KMS-11 (cell line): ENCODE data around the gene NCAM2.

Experiments used
- H2AFZ ChIP-seq: fragments of 200-600 bp; sonication (generic); 2 replicates; pipeline ENCODE4 v1.6.1; 2016; ENCODE audit warnings: antibody characterized with exemption, mixed run types, low read depth
- H3K27ac ChIP-seq: fragments of 200-600 bp; sonication (generic); 2 replicates; pipeline ENCODE4 v1.6.1; 2016; ENCODE audit warnings: mild to moderate bottlenecking, mixed run types
- H3K27me3 ChIP-seq: fragments of 200-600 bp; sonication (generic); 2 replicates; pipeline ENCODE4 v1.6.1; 2017; ENCODE audit warnings: mild to moderate bottlenecking, low read depth, mixed run types, moderate library complexity; ENCODE audit not compliant: insufficient read depth
- H3K36me3 ChIP-seq: fragments of 200-600 bp; sonication (generic); 2 replicates; pipeline ENCODE4 v1.6.1; 2017; ENCODE audit warnings: mild to moderate bottlenecking, mixed run types; ENCODE audit not compliant: insufficient read depth
- H3K4me1 ChIP-seq: fragments of 200-600 bp; sonication (generic); 2 replicates; pipeline ENCODE4 v1.6.1; 2016; ENCODE audit warnings: mild to moderate bottlenecking, low read depth, mixed run types; ENCODE audit not compliant: poor library complexity, severe bottlenecking
- H3K4me2 ChIP-seq: fragments of 200-600 bp; sonication (generic); 2 replicates; pipeline ENCODE4 v1.7.0; 2016; ENCODE audit warnings: mild to moderate bottlenecking, mixed run types
- H3K4me3 ChIP-seq: fragments of 200-600 bp; sonication (generic); IDR thresholded peaks from 2 replicates; pipeline ENCODE4 v1.6.1; 2017; ENCODE audit warnings: low read depth, low read length, mixed read lengths; ENCODE audit not compliant: insufficient read depth
- H3K79me2 ChIP-seq: fragments of 200-600 bp; sonication (generic); 2 replicates; pipeline ENCODE4 v1.6.1; 2016; ENCODE audit warnings: low read depth, mixed run types; ENCODE audit not compliant: insufficient read depth
- H3K9ac ChIP-seq: fragments of 200-600 bp; sonication (generic); 2 replicates; pipeline ENCODE4 v1.6.1; 2016; ENCODE audit warnings: mild to moderate bottlenecking, mixed run types
- H4K20me1 ChIP-seq: fragments of 200-600 bp; sonication (generic); 2 replicates; pipeline ENCODE4 v1.6.1; 2016; ENCODE audit warnings: mild to moderate bottlenecking, mixed run types; ENCODE audit not compliant: insufficient read depth
- TF ChIP-seq, protein P1 (sequence below): fragments of 200-600 bp; sonication (generic); conservative IDR thresholded peaks from 2 replicates; pipeline ENCODE4 v1.6.1; 2017; ENCODE audit warnings: low read depth, mild to moderate bottlenecking, antibody characterized with exemption, low read length, moderate library complexity, mixed read lengths

The NCAM2 gene

DNA sequence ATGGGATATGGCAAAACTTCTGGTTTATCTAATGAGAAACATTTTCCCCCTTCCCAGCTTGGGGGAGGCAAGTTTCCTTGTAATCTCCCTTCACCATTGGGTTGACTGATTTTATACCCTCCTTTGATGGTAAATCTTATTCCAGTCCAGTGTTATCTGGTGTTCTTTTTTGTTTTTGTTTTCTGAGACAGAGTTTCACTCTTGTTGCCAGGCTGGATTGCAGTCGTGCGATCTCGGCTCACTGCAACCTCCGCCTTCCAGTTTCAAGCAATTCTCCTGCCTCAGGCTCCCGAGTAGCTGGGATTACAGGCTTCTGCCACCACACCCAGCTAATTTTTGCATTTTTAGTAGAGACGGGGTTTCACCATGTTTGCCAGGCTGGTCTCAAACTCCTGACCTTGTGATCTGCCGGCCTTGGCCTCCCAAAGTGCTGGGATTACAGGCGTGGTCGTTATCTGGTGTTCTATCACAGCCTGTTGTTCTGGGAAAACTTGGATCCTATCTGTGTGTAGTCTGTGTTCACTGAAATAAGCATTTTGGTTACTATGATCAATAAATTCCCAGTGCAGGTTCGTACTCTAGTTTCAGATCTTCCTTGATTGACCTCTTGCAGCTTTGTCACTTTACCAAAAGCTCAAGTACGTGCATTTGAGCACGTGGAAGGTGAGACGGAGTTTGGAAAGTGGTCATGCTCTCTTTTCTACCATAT, 281.1 kb downstream of the NCAM2 start:
- Histone ChIP-seq H3K4me1 (no peaks in the 10 kb centered on the region), H3K4me3 (no peak overlapping the region), H4K20me1 (no peaks in the 10 kb centered on the region), H2AFZ (no peak overlapping the region), H3K27me3 (no peaks in the 10 kb centered on the region), H3K79me2 (no peaks in the 10 kb centered on the region), H3K9ac (no peak overlapping the region), H3K4me2 (no peak overlapping the region), H3K36me3 (no peaks in the 10 kb centered on the region; the same call in 1 of the 2 replicates), H3K27ac (no peak overlapping the region)
- TF ChIP-seq, protein P1, sequence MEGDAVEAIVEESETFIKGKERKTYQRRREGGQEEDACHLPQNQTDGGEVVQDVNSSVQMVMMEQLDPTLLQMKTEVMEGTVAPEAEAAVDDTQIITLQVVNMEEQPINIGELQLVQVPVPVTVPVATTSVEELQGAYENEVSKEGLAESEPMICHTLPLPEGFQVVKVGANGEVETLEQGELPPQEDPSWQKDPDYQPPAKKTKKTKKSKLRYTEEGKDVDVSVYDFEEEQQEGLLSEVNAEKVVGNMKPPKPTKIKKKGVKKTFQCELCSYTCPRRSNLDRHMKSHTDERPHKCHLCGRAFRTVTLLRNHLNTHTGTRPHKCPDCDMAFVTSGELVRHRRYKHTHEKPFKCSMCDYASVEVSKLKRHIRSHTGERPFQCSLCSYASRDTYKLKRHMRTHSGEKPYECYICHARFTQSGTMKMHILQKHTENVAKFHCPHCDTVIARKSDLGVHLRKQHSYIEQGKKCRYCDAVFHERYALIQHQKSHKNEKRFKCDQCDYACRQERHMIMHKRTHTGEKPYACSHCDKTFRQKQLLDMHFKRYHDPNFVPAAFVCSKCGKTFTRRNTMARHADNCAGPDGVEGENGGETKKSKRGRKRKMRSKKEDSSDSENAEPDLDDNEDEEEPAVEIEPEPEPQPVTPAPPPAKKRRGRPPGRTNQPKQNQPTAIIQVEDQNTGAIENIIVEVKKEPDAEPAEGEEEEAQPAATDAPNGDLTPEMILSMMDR = no peak

DNA sequence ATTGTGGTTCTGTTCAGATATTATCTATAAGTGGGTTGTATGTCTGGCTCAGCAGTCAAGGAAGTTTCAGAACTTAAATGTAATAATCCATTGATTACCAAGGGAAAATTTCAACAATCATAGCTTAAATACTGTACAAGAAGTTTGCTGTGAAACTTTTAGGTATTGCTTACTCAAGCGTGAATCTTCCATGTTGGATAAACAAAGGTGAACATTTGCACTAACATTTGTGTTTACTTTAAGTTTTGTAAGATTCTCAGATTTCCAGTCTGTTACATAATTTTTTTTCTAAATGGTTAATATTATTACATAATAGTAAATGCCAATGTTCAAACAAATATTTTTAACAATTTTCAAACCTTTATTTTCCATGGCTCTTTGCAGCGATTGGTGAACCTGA, 285.6 kb downstream of the NCAM2 start:
- Histone ChIP-seq H3K79me2 (no peaks in the 10 kb centered on the region), H3K27ac (no peak overlapping the region), H3K4me1 (no peaks in the 10 kb centered on the region), H4K20me1 (no peaks in the 10 kb centered on the region), H3K4me2 (no peak overlapping the region), H3K36me3 (no peaks in the 10 kb centered on the region; the same call in 1 of the 2 replicates), H3K9ac (no peak overlapping the region), H3K27me3 (no peaks in the 10 kb centered on the region), H2AFZ (no peak overlapping the region), H3K4me3 (no peak overlapping the region)
- TF ChIP-seq, protein P1 = no peak

DNA sequence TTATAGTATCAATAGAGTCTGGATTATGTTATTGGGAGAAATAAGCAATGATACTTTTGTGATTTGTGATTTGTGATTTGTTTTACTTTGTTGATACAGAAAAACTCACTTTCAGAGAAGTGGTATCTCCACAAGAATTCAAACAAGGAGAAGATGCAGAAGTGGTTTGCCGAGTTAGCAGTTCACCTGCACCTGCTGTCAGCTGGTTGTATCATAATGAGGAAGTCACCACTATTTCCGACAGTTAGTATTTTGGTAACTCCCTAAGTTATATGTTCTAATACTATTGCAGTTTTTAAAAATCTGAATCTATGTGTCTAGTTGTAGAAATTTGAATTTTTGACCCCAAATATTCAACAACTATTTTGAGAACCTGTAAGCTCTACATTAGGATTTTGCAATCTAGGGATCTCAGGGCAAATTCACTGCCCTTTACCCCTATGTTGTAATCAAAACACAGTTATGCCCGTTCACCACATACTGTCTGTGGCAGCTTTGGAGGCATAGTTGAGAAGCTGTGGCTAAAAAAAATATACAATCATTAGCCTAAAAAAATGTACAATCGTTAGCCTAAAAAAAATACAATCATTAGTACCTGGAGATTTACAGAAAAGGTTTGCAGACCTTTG, 288.1 kb downstream of the NCAM2 start:
- Histone ChIP-seq H3K4me2 (no peak overlapping the region), H3K27ac (no peak overlapping the region), H3K9ac (no peak overlapping the region), H3K4me3 (no peak overlapping the region), H3K4me1 (no peaks in the 10 kb centered on the region), H4K20me1 (no peaks in the 10 kb centered on the region), H2AFZ (no peak overlapping the region), H3K36me3 (no peaks in the 10 kb centered on the region), H3K79me2 (no peaks in the 10 kb centered on the region), H3K27me3 (no peaks in the 10 kb centered on the region)
- TF ChIP-seq, protein P1 = no peak

DNA sequence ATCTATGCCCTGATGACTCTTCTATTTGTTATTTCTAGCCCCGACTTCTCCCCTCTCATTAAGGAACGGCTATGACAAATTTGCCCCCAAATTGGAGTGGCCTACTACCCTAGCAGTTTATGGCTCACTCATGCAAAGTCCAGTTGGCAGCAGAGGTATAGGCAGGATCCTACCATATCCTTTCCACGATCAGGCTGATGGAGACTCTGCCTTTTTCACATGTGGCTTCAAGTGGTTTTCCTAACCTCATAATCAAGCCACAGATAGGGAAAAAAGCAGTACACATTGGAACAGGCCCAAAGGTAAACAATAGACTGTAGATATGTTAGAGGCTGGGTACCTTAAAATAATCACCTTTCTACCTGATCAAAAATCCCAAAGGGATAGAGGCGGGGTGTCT, 292.5 kb downstream of the NCAM2 start:
- no peak overlapping the region for H2AFZ ChIP-seq
- no peaks in the 10 kb centered on the region for H3K79me2 ChIP-seq
- no peaks in the 10 kb centered on the region for H3K27me3 ChIP-seq
- no peaks in the 10 kb centered on the region for H3K4me1 ChIP-seq
- H4K20me1 ChIP-seq = no peaks in the 10 kb centered on the region
- H3K4me2 ChIP-seq = no peak overlapping the region
- no peak overlapping the region for H3K4me3 ChIP-seq
- TF ChIP-seq, protein P1 = no peak
- H3K27ac ChIP-seq = no peak overlapping the region
- H3K9ac ChIP-seq = no peak overlapping the region
- no peaks in the 10 kb centered on the region for H3K36me3 ChIP-seq
